CD14-positive monocyte (primary cell): ENCODE data around the gene ZFP62. TPM values are rescaled to one million over a fixed set of nuclear protein-coding genes. Genes with fewer than 3 reads are reported as not detected.

Source experiments
- DNase-seq, 3 donors: peaks; one replicate each; pipeline ENCODE4 v3.0.0-alpha.2; 2011 to 2022
- H2AFZ ChIP-seq: 2 replicates; pipeline ENCODE4 v1.6.0; 2012; ENCODE audit warnings: mild to moderate bottlenecking, low read depth, low read length, inconsistent platforms; ENCODE audit not compliant: insufficient read depth, poor library complexity, severe bottlenecking
- H3K27ac ChIP-seq, 2 donors: 1 replicate in 1 of 2; 2 replicates in 1 of 2; pipeline ENCODE4 v1.5.1; 2012 to 2013; ENCODE audit warnings: low read length in 2 of 2, control low read depth in 1 of 2, inconsistent platforms in 1 of 2, low read depth in 1 of 2, mild to moderate bottlenecking in 1 of 2
- H3K27me3 ChIP-seq, 2 donors: one replicate each; pipeline versions ENCODE4 v1.6.0 to v1.6.1; 2011 to 2013; ENCODE audit warnings: low read length in 2 of 2; ENCODE audit not compliant: control insufficient read depth in 2 of 2, insufficient read depth in 2 of 2
- H3K36me3 ChIP-seq, 2 donors: replicated peaks in 1 of 2; 1 replicate in 1 of 2; 2 replicates in 1 of 2; pipeline versions ENCODE4 v1.5.1 to v1.6.1; 2012 to 2013; ENCODE audit warnings: low read length in 2 of 2, control low read depth in 1 of 2, inconsistent platforms in 1 of 2, mild to moderate bottlenecking in 1 of 2; ENCODE audit not compliant: insufficient read depth in 2 of 2, control insufficient read depth in 1 of 2
- H3K4me1 ChIP-seq, 2 donors: 1 replicate in 1 of 2; 2 replicates in 1 of 2; pipeline versions ENCODE4 v1.5.1 to v1.6.1; 2012 to 2013; ENCODE audit warnings: low read length in 2 of 2, control low read depth in 1 of 2, inconsistent platforms in 1 of 2, mild to moderate bottlenecking in 1 of 2, moderate library complexity in 1 of 2; ENCODE audit not compliant: insufficient read depth in 2 of 2, control insufficient read depth in 1 of 2
- H3K4me2 ChIP-seq: replicated peaks from 2 replicates; pipeline ENCODE3; 2012; ENCODE audit warnings: low read length, moderate library complexity, mild to moderate bottlenecking; ENCODE audit not compliant: poor library complexity, severe bottlenecking; ENCODE audit errors: extremely low read depth
- H3K4me3 ChIP-seq, 3 experiments: fragments of 200-600 bp in 1 of 3; sonication (generic) in 1 of 3; replicated peaks in 1 of 3; 1 replicate in 2 of 3; 2 replicates in 1 of 3; pipeline ENCODE4 v1.5.1; 2011 to 2013; ENCODE audit warnings: low read length in 3 of 3, mild to moderate bottlenecking in 3 of 3, control low read depth in 2 of 3, low read depth in 2 of 3, inconsistent platforms in 1 of 3, moderate library complexity in 1 of 3
- H3K79me2 ChIP-seq: 2 replicates; pipeline ENCODE4 v1.6.0; 2012; ENCODE audit warnings: mild to moderate bottlenecking, control low read depth, inconsistent platforms, low read length, moderate library complexity; ENCODE audit not compliant: insufficient read depth
- H3K9ac ChIP-seq: 2 replicates; pipeline ENCODE4 v1.6.0; 2017; ENCODE audit warnings: low read length, mild to moderate bottlenecking; ENCODE audit not compliant: insufficient read depth, poor library complexity, severe bottlenecking
- H3K9me3 ChIP-seq, 2 donors: replicated peaks in 1 of 2; 1 replicate in 1 of 2; 2 replicates in 1 of 2; pipeline versions ENCODE4 v1.5.1 to v1.6.1; 2012 to 2013; ENCODE audit warnings: low read length in 2 of 2, control low read depth in 1 of 2; ENCODE audit not compliant: control insufficient read depth in 1 of 2, insufficient read depth in 1 of 2
- H4K20me1 ChIP-seq: 2 replicates; pipeline ENCODE4 v1.6.0; 2012; ENCODE audit warnings: mild to moderate bottlenecking, low read length, control low read depth, moderate library complexity; ENCODE audit not compliant: insufficient read depth
- H3K27ac Mint-ChIP-seq, 7 donors: one replicate each; pipeline ENCODE4 v1.8.0; 2020; ENCODE audit warnings: mild to moderate bottlenecking in 7 of 7, mixed read lengths in 7 of 7, moderate library complexity in 6 of 7, inconsistent platforms in 2 of 7
- H3K27me3 Mint-ChIP-seq, 3 donors: one replicate each; pipeline ENCODE4 v1.8.0; 2021 to 2022; ENCODE audit warnings: low read depth in 3 of 3, mild to moderate bottlenecking in 3 of 3, mixed read lengths in 3 of 3, moderate library complexity in 3 of 3, inconsistent platforms in 1 of 3
- H3K36me3 Mint-ChIP-seq, 2 donors: one replicate each; pipeline ENCODE4 v1.8.0; 2020; ENCODE audit warnings: mixed read lengths in 2 of 2, inconsistent platforms in 1 of 2, mild to moderate bottlenecking in 1 of 2
- H3K4me1 Mint-ChIP-seq: one replicate; pipeline ENCODE4 v1.8.0; 2020; ENCODE audit warnings: mild to moderate bottlenecking, mixed read lengths
- H3K4me3 Mint-ChIP-seq, 2 donors: one replicate each; pipeline ENCODE4 v1.8.0; 2020; ENCODE audit warnings: mild to moderate bottlenecking in 2 of 2, mixed read lengths in 2 of 2, moderate library complexity in 1 of 2
- H3K9me3 Mint-ChIP-seq, 7 donors: one replicate each; pipeline ENCODE4 v1.8.0; 2020 to 2022; ENCODE audit warnings: mixed read lengths in 7 of 7, mild to moderate bottlenecking in 6 of 7, moderate library complexity in 6 of 7, inconsistent platforms in 2 of 7
- WGBS: methylation state at CpG from one replicate; pipeline ENCODE4 v1.1.5; 2013; ENCODE audit warnings: missing lambda C conversion rate; ENCODE audit not compliant: insufficient coverage; 5-methylcytosine and 5-hydroxymethylcytosine counted together
- intact Hi-C, 2 donors: fragments of 100-400 bp; cut with micrococcal nuclease; formaldehyde crosslinking; loops; one replicate each; pipeline versions ENCODE4 v1.15.0 to v1.15.1; 2023
- polyA plus RNA-seq, 3 donors: library from polyadenylated mRNA; depleted of rRNA in 1 of 3; unstranded in 2 of 3; stranded (reverse) in 1 of 3; fragments of 300-500 nt in 2 of 3; fragments of >200 nt in 1 of 3; fragmentation: Illumina TruSeq in 2 of 3; gene quantifications; 1 replicate in 2 of 3; 2 replicates in 1 of 3; pipeline ENCODE4 v1.2.3, GENCODE V29; 2012 to 2021
- TF ChIP-seq, protein P1 (sequence below): fragments of 200-600 bp; IDR thresholded peaks from one replicate; pipeline ENCODE4 v1.8.0; 2022; ENCODE audit warnings: antibody characterized with exemption, mild to moderate bottlenecking

The ZFP62 gene
- polyA plus RNA-seq, 3 donors, result 4.1 to 7.1 (median 6.5) TPM

DNA sequence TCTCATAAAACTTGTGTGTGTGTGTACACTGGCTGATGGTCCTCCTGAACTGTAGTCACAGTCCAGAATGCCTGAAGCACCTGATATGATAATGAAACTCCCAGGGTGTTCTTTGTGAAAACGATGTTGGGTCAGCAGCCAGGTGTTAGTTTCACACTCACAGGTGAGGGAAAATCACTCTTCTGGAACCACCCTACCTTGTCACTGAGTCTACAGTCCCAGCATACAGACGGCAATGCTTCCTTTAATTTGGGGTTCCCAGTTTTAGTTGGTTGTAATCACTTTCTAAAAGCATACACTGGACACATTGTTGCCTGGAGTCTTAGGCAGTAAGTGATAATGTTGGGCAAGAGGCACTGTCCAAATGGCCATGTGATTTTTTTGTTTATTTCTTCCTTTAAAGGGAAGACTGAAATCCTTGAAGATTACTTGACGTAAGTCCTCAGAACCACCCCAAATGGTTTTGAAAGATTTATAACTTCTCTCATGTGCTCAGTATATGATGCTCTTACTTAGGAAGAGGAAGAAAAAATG, 40.2 kb downstream of the ZFP62 start:
- H3K27ac ChIP-seq, result peak overlapping the region; percentile 78 to 92
- Mint-ChIP-seq H3K36me3 (peaks cover 0 to under 1% of the 10 kb centered on the region in 2 donors), H3K27me3 (peaks cover 0 to 3% (median 2%) of the 10 kb centered on the region in 3 donors), H3K27ac (peak overlapping the region; percentile 93 to 97 (median 95)), H3K4me3 (peak overlapping the region in 1 of 2 donors; percentile 62), H3K9me3 (no peaks in the 10 kb centered on the region), H3K4me1 (peaks cover 62% of the 10 kb centered on the region)
- H3K79me2 ChIP-seq, result no peaks in the 10 kb centered on the region
- no CpG with 5 or more reads among the region's 3 CpGs for WGBS
- peak overlapping the region in 1 of 3 experiments; percentile 42 for H3K4me3 ChIP-seq
- H4K20me1 ChIP-seq, result no peaks in the 10 kb centered on the region
- H3K4me1 ChIP-seq, result peaks cover 53 to 58% of the 10 kb centered on the region in 2 donors
- H3K36me3 ChIP-seq, result no peaks in the 10 kb centered on the region
- intact Hi-C loops, result no loop called here
- no peak overlapping the region for H3K9ac ChIP-seq
- no peak overlapping the region for H2AFZ ChIP-seq
- no peaks in the 10 kb centered on the region for H3K27me3 ChIP-seq
- peak; percentile 83 to 94 (median 88) for DNase-seq
- no peaks in the 10 kb centered on the region for H3K9me3 ChIP-seq
- H3K4me2 ChIP-seq, result peak overlapping the region; percentile 46
- TF ChIP-seq, protein P1, sequence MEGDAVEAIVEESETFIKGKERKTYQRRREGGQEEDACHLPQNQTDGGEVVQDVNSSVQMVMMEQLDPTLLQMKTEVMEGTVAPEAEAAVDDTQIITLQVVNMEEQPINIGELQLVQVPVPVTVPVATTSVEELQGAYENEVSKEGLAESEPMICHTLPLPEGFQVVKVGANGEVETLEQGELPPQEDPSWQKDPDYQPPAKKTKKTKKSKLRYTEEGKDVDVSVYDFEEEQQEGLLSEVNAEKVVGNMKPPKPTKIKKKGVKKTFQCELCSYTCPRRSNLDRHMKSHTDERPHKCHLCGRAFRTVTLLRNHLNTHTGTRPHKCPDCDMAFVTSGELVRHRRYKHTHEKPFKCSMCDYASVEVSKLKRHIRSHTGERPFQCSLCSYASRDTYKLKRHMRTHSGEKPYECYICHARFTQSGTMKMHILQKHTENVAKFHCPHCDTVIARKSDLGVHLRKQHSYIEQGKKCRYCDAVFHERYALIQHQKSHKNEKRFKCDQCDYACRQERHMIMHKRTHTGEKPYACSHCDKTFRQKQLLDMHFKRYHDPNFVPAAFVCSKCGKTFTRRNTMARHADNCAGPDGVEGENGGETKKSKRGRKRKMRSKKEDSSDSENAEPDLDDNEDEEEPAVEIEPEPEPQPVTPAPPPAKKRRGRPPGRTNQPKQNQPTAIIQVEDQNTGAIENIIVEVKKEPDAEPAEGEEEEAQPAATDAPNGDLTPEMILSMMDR, result no peak

DNA sequence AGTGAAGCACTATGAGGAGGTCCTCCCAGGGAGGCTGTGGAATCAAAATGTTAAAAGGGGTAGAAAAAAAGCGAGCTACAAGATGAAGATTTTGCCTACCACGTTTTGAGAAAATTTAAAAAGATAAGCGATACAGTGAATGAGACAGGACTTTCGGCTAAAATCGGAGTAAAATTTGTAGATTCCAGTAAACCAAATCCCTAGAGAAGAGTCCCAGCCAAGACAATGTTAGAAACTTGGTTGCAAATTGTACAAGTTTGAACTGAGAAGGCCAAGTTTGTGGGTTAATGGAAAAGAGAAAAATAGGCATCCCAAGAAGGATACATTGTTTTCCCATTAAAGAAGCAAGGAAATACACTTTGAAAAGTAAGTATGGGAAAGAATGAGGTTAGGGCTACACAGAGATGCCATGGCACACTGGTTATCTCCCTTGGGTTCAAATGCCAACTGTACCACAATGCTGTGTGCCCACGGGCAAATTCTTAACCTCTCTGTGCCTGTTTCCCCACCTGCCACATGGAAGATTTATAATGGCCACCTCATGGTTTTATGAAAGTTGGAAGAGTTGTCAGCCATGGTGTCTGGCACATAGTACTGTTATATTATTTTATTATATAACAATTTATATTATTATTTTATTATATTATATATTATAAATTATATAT, 42.3 kb downstream of the ZFP62 start:
- no peak overlapping the region for H3K4me3 ChIP-seq
- no peak overlapping the region for H3K4me3 Mint-ChIP-seq
- no peak overlapping the region for H3K27ac ChIP-seq
- TF ChIP-seq, protein P1, result no peak
- no peaks in the 10 kb centered on the region for H3K9me3 Mint-ChIP-seq
- H3K36me3 ChIP-seq, result no peaks in the 10 kb centered on the region
- no peak for DNase-seq
- peaks cover 0 to 7% of the 10 kb centered on the region in 2 donors for H3K36me3 Mint-ChIP-seq
- H3K27me3 Mint-ChIP-seq, result peaks cover 0 to 5% (median 2%) of the 10 kb centered on the region in 3 donors
- no peaks in the 10 kb centered on the region for H3K9me3 ChIP-seq
- H3K27ac Mint-ChIP-seq, result peak overlapping the region in 4 of 7 donors; percentile 38 to 98 (median 80)
- H3K27me3 ChIP-seq, result no peaks in the 10 kb centered on the region
- H4K20me1 ChIP-seq, result peaks cover 4% of the 10 kb centered on the region
- H3K9ac ChIP-seq, result no peak overlapping the region
- H2AFZ ChIP-seq, result no peak overlapping the region
- no peak overlapping the region for H3K4me2 ChIP-seq
- peaks cover 66 to 73% of the 10 kb centered on the region in 2 donors for H3K4me1 ChIP-seq
- 100% methylated on average over 1 of the region's 6 CpGs for WGBS
- intact Hi-C loops, result no loop called here
- peaks cover 70% of the 10 kb centered on the region for H3K4me1 Mint-ChIP-seq
- H3K79me2 ChIP-seq, result peaks cover 17% of the 10 kb centered on the region
